Measurements from ENCODE around the gene TMEM266.

DNA sequence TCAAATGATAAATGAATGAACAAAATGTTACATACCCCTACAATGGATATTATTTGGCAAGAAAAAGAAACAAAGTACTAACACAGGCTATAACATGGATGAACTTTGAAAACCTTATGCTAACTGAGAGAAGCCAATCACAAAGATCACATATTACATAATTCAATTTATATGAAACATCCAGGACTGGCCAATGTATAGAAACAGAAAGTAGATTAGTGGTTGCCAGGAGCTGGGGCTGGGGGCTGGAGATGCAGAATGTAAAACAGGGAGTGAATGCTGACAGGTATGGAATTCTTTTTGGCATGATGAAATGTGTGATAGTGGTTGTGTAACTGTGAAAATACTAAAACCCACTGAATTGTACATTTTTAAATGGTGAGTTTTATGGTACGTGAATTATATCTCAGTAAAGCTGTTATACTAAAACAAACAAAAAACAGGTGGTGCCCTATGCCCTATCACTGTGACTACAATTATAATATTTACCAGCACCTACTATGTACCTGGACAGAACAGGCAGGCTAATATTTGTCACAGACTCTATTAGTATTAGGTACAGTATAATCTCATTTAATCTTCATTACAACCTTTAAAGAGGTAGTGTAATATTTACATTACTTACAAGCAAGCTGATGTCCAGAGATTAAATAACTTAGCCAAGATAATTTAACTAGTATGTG is 161.4 kb downstream of the TMEM266 start:
- TF ChIP-seq POLR2A (IDR thresholded peaks at IDR 0.05; ENCODE audit: low read depth, low read length) (no peak), RCOR1 (IDR thresholded peaks at IDR 0.05; ENCODE audit: insufficient replicate concordance, low read length) (no peak), CEBPB (IDR thresholded peaks at IDR 0.05; ENCODE audit: low read depth, low read length) (no peak), MAFK (IDR thresholded peaks at IDR 0.05; ENCODE audit: low read depth, low read length) (no peak), MXI1 (IDR thresholded peaks at IDR 0.05; ENCODE audit: borderline replicate concordance, low read depth, low read length) (no peak), SMC3 (IDR thresholded peaks at IDR 0.05; ENCODE audit: low read depth, low read length) (no peak), MAZ (IDR thresholded peaks at IDR 0.05; ENCODE audit: borderline replicate concordance, low read depth, low read length) (no peak), RAD21 (IDR thresholded peaks at IDR 0.05; ENCODE audit: low read length) (no peak), BHLHE40 (IDR thresholded peaks at IDR 0.05; ENCODE audit: low read depth, low read length) (no peak), RFX5 (IDR thresholded peaks at IDR 0.05; ENCODE audit: low read depth, low read length) (no peak)
- TF ChIP-seq, protein P1, sequence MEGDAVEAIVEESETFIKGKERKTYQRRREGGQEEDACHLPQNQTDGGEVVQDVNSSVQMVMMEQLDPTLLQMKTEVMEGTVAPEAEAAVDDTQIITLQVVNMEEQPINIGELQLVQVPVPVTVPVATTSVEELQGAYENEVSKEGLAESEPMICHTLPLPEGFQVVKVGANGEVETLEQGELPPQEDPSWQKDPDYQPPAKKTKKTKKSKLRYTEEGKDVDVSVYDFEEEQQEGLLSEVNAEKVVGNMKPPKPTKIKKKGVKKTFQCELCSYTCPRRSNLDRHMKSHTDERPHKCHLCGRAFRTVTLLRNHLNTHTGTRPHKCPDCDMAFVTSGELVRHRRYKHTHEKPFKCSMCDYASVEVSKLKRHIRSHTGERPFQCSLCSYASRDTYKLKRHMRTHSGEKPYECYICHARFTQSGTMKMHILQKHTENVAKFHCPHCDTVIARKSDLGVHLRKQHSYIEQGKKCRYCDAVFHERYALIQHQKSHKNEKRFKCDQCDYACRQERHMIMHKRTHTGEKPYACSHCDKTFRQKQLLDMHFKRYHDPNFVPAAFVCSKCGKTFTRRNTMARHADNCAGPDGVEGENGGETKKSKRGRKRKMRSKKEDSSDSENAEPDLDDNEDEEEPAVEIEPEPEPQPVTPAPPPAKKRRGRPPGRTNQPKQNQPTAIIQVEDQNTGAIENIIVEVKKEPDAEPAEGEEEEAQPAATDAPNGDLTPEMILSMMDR (conservative IDR thresholded peaks at IDR 0.05; ENCODE audit: low read depth, low read length) = no peak
- TF ChIP-seq, protein P2, sequence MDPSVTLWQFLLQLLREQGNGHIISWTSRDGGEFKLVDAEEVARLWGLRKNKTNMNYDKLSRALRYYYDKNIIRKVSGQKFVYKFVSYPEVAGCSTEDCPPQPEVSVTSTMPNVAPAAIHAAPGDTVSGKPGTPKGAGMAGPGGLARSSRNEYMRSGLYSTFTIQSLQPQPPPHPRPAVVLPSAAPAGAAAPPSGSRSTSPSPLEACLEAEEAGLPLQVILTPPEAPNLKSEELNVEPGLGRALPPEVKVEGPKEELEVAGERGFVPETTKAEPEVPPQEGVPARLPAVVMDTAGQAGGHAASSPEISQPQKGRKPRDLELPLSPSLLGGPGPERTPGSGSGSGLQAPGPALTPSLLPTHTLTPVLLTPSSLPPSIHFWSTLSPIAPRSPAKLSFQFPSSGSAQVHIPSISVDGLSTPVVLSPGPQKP (IDR thresholded peaks at IDR 0.05; ENCODE audit: borderline replicate concordance, low read depth, low read length) = no peak
